ENCODE results near the gene SATB2.

Gene SATB2

GRCh38 chr2:199395311-199395710 is 62.4 kb downstream of the SATB2 start:
- peak; percentile 17 for DNase-seq

GRCh38 chr2:199392363-199392762 is 65.4 kb downstream of the SATB2 start:
- no peak for DNase-seq

DNA sequence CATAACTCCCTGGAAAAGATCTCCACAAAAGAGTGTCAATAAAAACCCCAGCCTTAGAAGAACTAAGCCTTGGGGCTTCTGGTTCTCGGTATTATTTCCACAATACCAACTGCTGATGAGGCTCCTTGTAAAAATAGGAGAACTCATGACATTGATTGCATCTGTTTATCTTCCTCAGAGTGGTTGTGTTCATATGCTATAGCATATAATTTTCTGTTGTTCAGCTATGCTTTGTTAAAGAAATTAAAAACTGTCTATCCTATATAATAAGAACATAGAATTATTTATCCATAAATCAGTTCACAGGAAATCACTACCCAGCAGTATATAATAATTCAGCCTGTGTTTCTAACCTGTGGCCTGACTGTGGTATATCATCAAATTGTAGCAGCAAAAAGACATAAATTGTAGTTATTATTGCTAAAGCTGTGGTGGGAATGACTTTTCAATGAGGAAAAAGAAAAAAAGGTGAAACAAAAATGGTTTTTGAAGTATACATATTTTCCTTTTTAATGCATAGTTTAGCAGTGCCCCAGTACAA is 68.9 kb downstream of the SATB2 start:
- no peak for DNase-seq

DNA sequence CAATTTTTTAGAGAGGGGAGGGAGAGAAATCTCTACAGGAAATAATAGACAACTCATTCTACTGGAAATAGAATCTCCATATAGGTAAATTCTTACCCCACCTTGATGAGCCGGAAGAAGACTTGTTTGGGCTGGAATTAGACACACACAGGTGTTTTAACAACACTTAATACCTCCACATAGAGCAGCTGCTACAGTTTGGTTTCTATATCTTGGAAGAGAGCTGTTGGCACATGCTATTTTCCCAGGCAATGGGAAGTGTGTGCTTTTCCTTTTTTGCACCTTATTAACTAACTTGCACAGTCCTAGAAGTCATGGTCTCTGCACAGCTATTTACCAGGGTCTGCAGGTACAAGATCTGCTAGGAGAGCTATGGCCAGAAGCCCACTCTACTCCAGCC is 73.7 kb downstream of the SATB2 start:
- DNase-seq, result no peak

- DNase-seq, result no peak
Measured at GRCh38 chr2:199383021-199383420, 74.7 kb downstream of the SATB2 start.

DNA sequence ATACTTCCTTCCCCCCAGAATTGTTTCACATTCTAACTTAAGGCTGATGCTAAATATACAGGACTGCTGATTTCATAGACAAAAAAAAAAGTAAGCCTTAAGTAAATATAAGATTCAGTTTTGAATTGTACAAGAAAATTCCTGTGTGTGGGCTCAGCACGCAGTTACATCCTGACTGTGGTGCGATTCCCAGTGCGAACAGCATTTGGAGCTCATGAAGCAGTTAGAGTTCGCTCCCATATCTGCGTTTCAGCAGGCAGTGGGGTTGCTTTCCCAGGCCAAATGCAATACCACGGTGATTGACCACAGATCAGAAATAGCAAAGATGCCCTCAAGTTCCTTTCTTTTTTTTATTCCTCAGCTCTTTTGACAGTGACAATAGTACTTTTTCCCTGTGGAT is 75.6 kb downstream of the SATB2 start:
- DNase-seq, result peak; percentile 10

DNA sequence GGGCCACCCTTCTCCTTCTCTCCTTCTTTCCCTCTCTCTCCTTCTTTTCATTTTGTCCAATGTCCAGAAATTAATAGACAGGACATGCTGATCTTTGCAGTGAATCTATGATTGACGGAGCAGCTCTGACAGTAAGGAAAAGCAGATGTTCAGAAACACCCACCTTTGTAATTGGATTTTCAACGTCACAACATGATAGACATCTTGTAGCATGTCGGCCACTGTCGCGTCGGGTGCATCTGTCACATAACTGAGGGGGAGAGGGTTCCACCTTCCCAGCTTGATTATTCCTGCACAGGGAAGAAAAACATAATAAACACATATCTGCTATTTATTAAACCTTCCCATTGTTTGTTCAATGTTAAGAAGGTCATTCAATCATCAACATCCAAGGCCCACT is 76.2 kb downstream of the SATB2 start:
- no peak for DNase-seq

DNA sequence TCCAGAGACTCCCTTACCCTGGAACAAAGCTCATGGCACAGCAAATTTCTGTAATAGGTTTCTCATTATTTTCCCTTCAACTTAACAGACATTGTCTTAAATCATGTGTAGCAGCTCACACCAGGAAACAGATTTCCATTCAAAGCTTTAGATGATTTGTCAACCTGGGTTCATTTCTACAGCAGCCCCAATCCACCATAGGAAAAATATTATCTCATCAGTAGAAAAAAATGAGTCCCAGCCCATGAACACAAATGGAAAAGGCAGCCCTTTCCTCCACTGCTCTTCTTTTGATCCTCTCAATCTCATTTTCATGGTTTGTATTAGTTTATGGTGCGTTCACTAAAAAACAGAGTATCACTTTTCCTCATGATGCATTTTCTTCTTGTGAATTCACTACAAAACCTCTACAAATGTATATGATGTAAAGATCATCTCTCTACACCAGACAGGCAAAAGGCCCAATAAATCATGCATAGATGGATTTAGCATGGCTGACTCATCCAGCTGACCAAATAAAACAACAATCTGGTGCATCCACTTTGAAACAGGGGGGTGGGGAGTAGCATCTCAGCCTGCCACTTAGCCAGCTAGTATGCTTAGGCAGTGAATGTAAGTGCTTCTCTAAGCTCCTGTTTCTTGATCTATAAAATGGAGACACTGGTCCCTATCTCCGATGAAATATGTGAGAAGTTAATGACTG is 78.6 kb downstream of the SATB2 start:
- peak; percentile 83 for DNase-seq

- peak; percentile 80 for DNase-seq
Measured at GRCh38 chr2:199370150-199370780, 87.5 kb downstream of the SATB2 start.

DNA sequence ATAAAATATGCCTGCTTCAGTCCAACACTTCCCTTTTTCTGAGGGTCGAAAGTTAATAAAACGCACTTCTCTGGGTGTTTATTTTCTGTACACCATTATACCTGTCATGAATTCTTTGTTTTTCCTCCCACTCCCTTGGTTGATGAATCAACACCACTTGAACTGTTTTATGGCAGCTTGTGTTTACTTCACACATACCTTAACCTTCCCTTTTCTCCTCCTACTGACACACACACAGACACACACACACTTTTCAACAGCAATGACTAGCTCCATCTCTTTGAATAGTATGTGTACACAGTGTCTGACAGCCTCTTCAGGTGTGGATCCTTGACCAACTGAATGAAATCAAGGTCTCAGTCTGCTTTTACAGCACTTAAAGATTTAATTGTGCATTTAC is 91.3 kb downstream of the SATB2 start:
- no peak for DNase-seq

DNA sequence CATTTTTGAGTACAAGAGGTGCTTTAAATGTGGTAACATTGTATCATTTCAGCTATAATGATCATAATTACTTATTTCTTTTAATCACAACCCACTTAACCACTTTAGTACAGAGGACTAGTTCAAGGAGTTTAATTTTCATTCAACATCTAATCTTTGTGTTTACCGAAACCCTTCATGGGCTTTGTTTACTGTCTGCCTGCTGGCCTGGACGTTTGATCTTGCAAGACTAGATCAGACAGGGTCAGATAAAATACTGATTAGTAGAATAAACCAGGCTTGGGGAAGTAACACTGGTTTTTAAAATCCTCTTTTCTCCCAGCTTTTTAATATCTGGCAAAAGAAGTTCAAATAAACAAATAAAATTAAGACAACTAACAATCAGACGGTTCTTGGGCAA is 93.6 kb downstream of the SATB2 start:
- DNase-seq, result no peak

- no peak for DNase-seq
Measured at GRCh38 chr2:199356412-199356811, 101.3 kb downstream of the SATB2 start.

DNA sequence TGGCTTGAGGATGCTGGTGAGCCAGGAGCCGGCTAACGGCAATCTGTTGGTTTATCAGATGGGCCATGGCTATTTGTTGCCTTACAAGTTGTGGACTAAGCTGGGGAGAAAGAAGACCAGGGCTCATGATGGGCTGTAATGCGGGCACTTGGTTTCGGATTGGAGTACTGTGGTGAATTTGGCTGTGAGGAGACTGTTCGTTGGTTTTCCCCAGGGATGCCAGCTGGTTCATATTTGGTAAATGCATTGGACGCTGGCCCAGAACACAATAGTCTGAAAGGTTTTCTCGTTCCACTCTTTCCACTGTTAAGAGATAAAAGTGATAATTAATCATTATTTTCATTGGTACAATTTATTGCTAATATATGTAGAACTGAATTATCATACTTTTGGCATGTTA is 108.9 kb downstream of the SATB2 start:
- no peak for DNase-seq

- no peak for DNase-seq
Measured at GRCh38 chr2:199344012-199344411, 113.7 kb downstream of the SATB2 start.

DNA sequence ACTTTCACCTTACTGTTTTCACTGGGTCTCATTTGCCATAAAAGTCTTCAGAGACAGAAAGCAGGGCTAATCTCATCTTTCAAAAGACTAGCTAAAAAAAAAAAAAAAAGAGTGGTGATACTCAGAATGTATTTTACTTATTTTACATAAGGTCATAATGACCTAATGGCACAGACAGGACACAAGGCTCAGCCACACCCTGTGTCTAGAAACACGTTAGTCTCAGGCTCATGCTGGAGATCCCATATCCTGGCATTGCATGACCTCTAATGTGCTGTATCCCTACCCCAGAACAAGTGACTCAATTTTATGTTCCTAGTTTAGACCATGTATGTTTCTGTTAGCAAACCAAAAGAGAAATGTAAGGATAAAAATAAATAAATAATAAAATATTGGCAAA is 115.4 kb downstream of the SATB2 start:
- DNase-seq, result no peak

GRCh38 chr2:199341123-199341522 is 116.6 kb downstream of the SATB2 start:
- no peak for DNase-seq

DNA sequence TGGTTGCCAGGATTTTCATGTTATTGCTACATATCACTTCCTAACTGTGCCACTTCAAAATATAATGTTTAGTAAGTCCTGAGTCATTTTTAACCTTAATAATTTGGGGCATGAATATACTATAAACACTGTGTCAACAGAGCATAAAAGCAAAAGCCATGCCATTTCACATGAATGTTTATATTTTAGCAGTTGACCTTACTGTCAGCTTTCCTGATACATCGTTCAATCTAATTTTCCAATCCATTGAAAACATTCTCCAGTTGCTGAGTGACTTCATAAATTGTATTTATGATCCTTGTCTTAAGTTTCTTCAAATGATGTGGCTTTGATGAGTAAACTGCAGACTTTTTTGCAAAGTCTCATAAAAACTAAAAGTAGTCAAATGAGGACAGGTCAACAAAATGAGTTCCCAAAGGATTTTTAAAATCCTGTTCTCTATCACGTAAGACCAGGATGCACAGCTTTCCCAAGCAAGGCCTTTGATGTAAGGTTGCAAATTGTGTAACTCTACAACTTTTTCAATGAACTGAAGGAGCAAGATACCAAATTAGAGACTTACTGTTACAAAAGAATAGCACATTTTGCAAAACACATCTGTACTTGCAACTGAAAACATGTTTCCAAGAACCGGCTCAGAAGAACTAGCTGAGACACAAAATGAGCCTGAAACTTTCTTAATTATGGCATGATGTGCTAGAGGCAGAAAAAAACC is 117.7 kb downstream of the SATB2 start:
- DNase-seq, result peak; percentile 5

DNA sequence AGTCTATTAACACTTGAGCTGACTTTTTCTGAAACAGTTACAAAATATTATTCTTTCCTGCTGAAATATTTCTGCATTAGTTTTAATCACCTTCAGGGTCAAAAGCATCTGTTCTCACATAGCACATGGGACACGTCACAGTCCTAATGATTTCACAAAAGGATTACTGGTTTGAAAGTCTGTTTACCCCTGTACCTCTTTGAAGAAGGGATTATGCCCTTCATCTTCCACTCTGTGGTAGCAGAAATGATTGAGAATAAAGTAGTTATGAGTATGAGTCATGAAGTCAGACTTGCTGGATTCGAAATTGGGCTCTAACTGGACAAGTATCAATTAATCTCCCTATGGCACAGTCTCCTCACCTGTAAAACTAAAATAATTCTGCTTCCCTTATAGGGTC is 121.2 kb downstream of the SATB2 start:
- peak; percentile 3 for DNase-seq

DNA sequence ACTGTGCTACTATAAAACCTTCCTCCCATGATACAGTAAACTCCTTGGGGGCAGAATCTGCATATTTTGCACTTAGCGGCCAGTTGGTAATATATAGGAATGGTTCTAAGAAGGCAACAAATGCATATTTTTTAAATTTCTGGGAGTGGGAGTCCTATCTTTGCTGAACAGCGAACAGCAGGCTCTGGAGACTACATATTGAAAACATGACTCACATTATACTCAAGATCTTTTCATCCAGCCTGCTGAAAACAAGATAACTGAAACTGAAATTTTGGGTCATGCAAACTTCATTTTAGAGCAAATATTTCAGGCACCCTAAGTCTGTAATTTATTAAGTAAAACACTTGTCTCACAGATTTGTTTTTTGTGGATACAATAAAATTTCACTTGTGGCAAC is 122.2 kb downstream of the SATB2 start:
- peak; percentile 3 for DNase-seq

DNA sequence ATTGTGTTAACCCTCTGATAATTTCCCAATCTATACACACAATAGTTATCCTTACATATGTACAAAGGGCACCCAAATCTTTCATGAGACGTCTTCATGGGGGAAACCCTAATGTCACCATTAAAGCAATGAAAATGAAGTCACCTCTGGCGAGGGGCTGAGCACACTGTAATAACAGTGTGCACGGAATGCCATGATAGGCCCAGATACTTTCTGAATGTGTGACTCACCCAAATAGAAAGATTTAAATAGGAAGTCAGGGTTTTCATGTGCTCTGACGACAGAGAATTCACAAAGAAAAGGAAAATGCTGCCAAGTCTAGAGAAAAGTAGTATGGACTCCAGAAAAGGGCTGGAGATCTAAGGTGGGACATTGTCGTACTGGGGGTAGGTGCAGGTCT is 128.3 kb downstream of the SATB2 start:
- peak; percentile 28 for DNase-seq

DNA sequence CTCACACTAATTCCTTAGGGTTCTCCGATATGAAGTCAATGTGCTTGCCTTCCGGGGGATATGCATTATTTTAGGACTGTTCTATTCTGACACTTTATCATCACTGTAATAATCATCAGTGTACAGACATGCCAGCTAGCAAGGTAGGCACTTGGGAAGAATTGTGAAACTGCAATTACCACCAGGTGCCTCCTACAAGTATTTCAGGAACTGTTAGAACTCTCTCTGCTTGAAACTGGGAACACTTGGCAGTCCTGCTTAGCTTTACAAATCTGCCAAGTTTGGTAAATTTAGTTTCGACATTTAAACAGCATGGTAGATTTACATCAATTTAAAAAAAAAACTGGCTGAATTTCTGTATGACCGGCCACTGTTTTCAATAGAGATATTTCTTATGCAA is 128.7 kb downstream of the SATB2 start:
- DNase-seq, result no peak

DNA sequence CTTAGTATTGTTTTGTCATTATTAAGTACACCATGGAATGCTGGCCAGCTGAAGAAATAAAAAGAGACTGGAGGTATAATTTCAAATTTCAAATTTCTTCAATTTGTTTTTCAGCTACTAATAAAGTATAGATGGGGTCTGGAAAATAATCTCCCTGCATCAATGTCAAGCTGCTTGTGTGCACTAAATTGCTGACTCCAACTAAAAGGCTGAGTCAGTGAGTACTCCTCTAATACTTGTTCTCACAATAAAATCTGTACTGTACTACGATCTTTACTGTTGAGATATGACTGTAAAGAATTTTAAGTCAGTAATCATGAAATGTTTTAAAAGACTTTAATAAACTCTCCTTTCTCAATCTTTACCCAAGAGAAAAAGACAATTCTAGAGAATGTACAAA is 131.9 kb downstream of the SATB2 start:
- no peak for DNase-seq

DNA sequence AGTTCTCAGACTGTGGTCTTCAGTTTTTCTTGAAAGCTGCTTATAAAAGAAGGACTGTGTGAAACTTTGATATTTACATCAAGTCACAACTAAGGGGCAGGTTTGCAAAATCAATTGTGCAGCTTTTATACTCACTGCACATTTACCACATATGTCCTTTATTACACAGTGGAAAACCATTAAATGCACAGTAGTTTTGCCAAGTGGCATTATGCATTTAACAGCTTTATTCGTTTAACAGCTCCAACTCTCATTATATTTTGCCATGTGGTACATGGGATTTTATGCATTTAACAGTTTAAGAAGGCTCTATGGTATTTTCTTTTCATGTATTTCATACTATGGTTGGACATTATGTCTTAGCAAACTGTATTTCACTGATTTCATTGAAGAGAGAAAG is 135.6 kb downstream of the SATB2 start:
- DNase-seq, result no peak

GRCh38 chr2:199317646-199318045 is 140.1 kb downstream of the SATB2 start:
- DNase-seq, result no peak

All from fibroblast of skin of right biceps (primary cell).